Left kidney (tissue), 2 donors: ENCODE results near the gene RGS2. TPM values are rescaled to one million over a fixed set of nuclear protein-coding genes. Genes with fewer than 3 reads are reported as not detected.

Experiments used
- DNase-seq: peaks from one replicate; pipeline ENCODE4 v3.0.0-alpha.2; 2013
- polyA plus RNA-seq: library from polyadenylated mRNA; unstranded; fragments of 120-200 nt; gene quantifications from one replicate; pipeline ENCODE4 v1.2.1, GENCODE V29; 2013; ENCODE audit not compliant: insufficient read length

The RGS2 gene
- polyA plus RNA-seq, 1 donor = 28.2 TPM

- DNase-seq = no peak
Observed at GRCh38 chr1:192793983-192794767, 14.7 kb upstream of the RGS2 start.

GRCh38 chr1:192794768-192795035, 14.1 kb upstream of the RGS2 start:
- no peak for DNase-seq

- DNase-seq = no peak
Observed at GRCh38 chr1:192795916-192796618, 12.8 kb upstream of the RGS2 start.

GRCh38 chr1:192797143-192797542, 11.7 kb upstream of the RGS2 start:
- DNase-seq = no peak

GRCh38 chr1:192797891-192798290, 10.9 kb upstream of the RGS2 start:
- no peak for DNase-seq

- DNase-seq = no peak
Observed at GRCh38 chr1:192801451-192801850, 7.4 kb upstream of the RGS2 start.

GRCh38 chr1:192802406-192802805, 6.4 kb upstream of the RGS2 start:
- DNase-seq = no peak

- no peak for DNase-seq
Observed at GRCh38 chr1:192803501-192803900, 5.3 kb upstream of the RGS2 start.

GRCh38 chr1:192805832-192806323, 3.0 kb upstream of the RGS2 start:
- DNase-seq = peak; percentile 39

GRCh38 chr1:192807211-192808162, 1.4 kb upstream of the RGS2 start:
- peak; percentile 13 for DNase-seq

- peak; percentile 38 for DNase-seq
Observed at GRCh38 chr1:192808163-192808517, 699 bp upstream of the RGS2 start.

- DNase-seq = peak; percentile 46
Observed at GRCh38 chr1:192809307-192810252, 741 bp downstream of the RGS2 start.

- no peak for DNase-seq
Observed at GRCh38 chr1:192810253-192810880, 1.5 kb downstream of the RGS2 start.

GRCh38 chr1:192811006-192811405, 2.2 kb downstream of the RGS2 start:
- DNase-seq = no peak

GRCh38 chr1:192811594-192812239, 2.9 kb downstream of the RGS2 start:
- no peak for DNase-seq

GRCh38 chr1:192812420-192813209, 3.8 kb downstream of the RGS2 start:
- DNase-seq = no peak

- no peak for DNase-seq
Observed at GRCh38 chr1:192814805-192815204, 6.0 kb downstream of the RGS2 start.

GRCh38 chr1:192817246-192817645, 8.4 kb downstream of the RGS2 start:
- DNase-seq = no peak

- DNase-seq = no peak
Observed at GRCh38 chr1:192821296-192821695, 12.5 kb downstream of the RGS2 start.

- no peak for DNase-seq
Observed at GRCh38 chr1:192824511-192824910, 15.7 kb downstream of the RGS2 start.
